Left lung (tissue), 10 donors: ENCODE data around the gene BBLN. TPM values are rescaled to one million over a fixed set of nuclear protein-coding genes. Genes with fewer than 3 reads are reported as not detected.

Experiments
- ATAC-seq: fragments of 200-7000 bp; cut with Tn5 transposase; one replicate; pipeline ENCODE4 v1.9.1; 2020; ENCODE audit warnings: moderate library complexity
- DNase-seq, 4 donors: peaks; one replicate each; pipeline ENCODE4 v3.0.0-alpha.2; 2013 to 2020
- H3K27ac ChIP-seq, 2 donors: fragments of 200-600 bp; sonication (generic) in 1 of 2; one replicate each; pipeline versions ENCODE4 v1.5.0 to v1.8.0; 2020 to 2021
- H3K27me3 ChIP-seq, 2 donors: fragments of 200-600 bp; sonication (generic) in 1 of 2; one replicate each; pipeline versions ENCODE4 v1.5.0 to v1.8.0; 2020 to 2021
- H3K36me3 ChIP-seq, 2 donors: fragments of 200-600 bp; sonication (generic) in 1 of 2; one replicate each; pipeline versions ENCODE4 v1.5.0 to v1.8.0; 2020 to 2021
- H3K4me1 ChIP-seq, 2 donors: fragments of 200-600 bp; one replicate each; pipeline ENCODE4 v1.8.0; 2021
- H3K4me3 ChIP-seq, 2 donors: fragments of 200-600 bp; sonication (generic) in 1 of 2; one replicate each; pipeline versions ENCODE4 v1.5.0 to v1.8.0; 2020 to 2021; ENCODE audit warnings: mild to moderate bottlenecking in 1 of 2
- H3K9me3 ChIP-seq, 2 donors: fragments of 200-600 bp; sonication (generic) in 1 of 2; one replicate each; pipeline versions ENCODE4 v1.5.0 to v1.8.0; 2020 to 2021
- CTCF ChIP-seq, 2 donors: fragments of 200-600 bp; sonication (generic) in 1 of 2; IDR thresholded peaks; one replicate each; pipeline versions ENCODE4 v1.5.0 to v1.8.0; 2021; ENCODE audit warnings: antibody characterized with exemption in 2 of 2
- intact Hi-C, 2 donors: fragments of 100-400 bp; cut with DNase I; formaldehyde crosslinking; loops; one replicate each; pipeline versions ENCODE4 v1.11.2 to v1.14.2; 2022
- polyA plus RNA-seq, 6 donors: library from polyadenylated mRNA; unstranded; fragments of 120-200 nt; gene quantifications; one replicate each; pipeline ENCODE4 v1.2.1, GENCODE V29; 2013; ENCODE audit not compliant: insufficient read length in 6 of 6
- total RNA-seq, 2 donors: library from RNA; stranded (reverse); fragmentation: NEBNext Ultra II Directional; extraction: Animal tissue kit (Norgen Biotek cat#: 25700); gene quantifications; one replicate each; pipeline ENCODE4 v1.2.1, GENCODE V29; 2021
- donor health status: DM: no; HTN: yes; CAD: no.
- donor health status: DM: no; HTN: no; CAD: no.

BBLN gene
- total and polyA plus RNA-seq, 8 donors: 27.1 to 66.0 (median 37.7) TPM

DNA sequence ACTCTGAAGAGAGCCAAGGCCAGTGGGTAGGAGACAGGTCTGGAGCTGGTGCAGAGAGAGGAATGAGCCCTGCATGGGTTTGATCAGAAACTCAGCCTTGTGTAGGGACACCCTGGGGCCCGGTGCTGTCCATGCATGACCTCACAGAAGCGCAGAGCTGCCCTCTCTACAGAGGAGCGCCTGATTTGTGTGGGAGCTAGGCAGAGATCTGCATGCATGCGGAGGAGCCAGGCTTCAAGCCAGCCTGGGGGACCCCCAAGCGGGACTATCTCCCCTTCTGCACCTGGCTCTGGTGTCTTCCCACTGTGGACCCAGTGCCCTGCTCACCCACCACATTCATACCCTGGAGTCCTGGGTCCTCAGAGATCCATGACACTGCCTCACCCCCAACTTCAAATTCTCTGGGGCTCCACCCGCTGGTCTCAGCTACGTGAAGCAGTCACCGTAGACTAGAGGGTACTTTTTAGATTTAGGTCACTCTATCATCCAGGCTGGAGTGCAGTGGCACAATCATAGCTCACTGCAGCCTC lies 13.4 kb upstream of the BBLN start:
- no peak overlapping the region for H3K27ac ChIP-seq
- DNase-seq: peak in 1 of 4 donors; percentile 29
- H3K4me1 ChIP-seq: peaks cover 0 to 51% of the 10 kb centered on the region in 2 donors
- intact Hi-C loops: no loop called here
- no peaks in the 10 kb centered on the region for H3K27me3 ChIP-seq
- ATAC-seq: no peak
- no peak for TF ChIP-seq CTCF (IDR thresholded peaks at IDR 0.05)
- no peaks in the 10 kb centered on the region for H3K36me3 ChIP-seq
- no peaks in the 10 kb centered on the region for H3K9me3 ChIP-seq
- H3K4me3 ChIP-seq: no peak overlapping the region

DNA sequence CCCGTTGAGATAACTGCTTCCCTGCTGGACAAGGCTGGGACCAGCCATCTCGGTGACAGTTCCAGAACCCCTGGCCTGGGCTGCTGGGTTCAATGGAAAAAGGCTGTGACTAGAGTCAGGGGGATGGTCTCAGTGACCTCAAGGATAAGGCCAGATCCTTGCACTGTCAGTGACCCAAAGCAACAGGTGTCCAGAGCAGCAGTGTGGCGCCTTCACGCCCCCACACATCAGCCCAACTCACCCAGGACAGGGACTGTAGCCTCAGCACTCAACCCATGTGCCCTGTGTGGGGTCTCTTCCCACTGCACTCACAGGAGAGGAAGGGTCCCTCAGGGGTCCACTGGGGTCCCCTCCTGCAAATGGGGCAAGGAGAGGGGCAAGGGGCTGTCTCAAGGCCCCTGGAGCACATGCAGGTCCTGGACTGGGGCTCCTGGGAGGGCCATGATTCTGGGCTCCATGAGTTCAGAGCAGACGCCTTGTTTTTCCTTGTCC lies 11.5 kb upstream of the BBLN start:
- Histone ChIP-seq H3K4me1 (peaks cover 0 to 51% of the 10 kb centered on the region in 2 donors), H3K27ac (peak overlapping the region; percentile 60 to 76), H3K9me3 (no peaks in the 10 kb centered on the region), H3K4me3 (no peak overlapping the region), H3K36me3 (no peaks in the 10 kb centered on the region), H3K27me3 (no peaks in the 10 kb centered on the region)
- intact Hi-C loops: no loop called here
- no peak for TF ChIP-seq CTCF (IDR thresholded peaks at IDR 0.05)
- peak in 1 of 4 donors; percentile 26 for DNase-seq
- ATAC-seq: no peak

DNA sequence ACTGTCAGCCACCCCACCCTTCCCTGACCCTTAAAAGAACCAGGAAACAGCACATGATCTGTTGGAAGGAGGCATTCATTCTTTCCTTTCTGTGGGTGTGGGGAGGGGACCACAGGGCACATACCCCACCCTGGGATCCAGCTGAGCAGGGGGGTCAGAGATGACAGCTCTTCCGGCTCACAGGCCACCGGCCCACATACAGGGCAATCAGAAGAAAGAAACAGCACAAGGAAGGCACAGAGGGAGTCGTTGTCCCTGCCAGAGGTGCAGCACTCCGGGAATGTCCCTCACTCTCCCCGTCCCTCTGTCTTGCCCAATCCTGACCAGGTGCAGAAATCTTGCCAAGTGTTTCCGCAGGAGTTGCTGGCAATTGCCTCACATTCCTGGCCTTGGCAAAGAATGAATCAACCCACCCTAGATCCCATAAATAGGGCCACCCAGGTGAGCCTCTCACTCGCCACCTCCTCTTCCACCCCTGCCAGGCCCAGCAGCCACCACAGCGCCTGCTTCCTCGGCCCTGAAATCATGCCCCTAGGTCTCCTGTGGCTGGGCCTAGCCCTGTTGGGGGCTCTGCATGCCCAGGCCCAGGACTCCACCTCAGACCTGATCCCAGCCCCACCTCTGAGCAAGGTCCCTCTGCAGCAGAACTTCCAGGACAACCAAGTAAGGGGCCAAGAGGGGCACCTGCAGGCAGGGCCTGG lies 10.9 kb upstream of the BBLN start, which contains the start of gene LCN2:
Gene LCN2, plus strand, starts transcription at position 453 of the 701 bp plus-strand sequence. Its CDS starts 73 bp downstream, at position 526.
- TF ChIP-seq CTCF (IDR thresholded peaks at IDR 0.05): no peak
- no peaks in the 10 kb centered on the region for H3K36me3 ChIP-seq
- peaks cover 0 to 45% of the 10 kb centered on the region in 2 donors for H3K4me1 ChIP-seq
- no peaks in the 10 kb centered on the region for H3K9me3 ChIP-seq
- no peaks in the 10 kb centered on the region for H3K27me3 ChIP-seq
- intact Hi-C loops: no loop called here
- no peak within 1 kb of the TSS for H3K4me3 ChIP-seq
- peak within 1 kb of the TSS; percentile 60 to 76 for H3K27ac ChIP-seq
- ATAC-seq (peak; percentile 81), DNase-seq (peak in 3 of 4 donors; percentile 54 to 77 (median 68))

DNA sequence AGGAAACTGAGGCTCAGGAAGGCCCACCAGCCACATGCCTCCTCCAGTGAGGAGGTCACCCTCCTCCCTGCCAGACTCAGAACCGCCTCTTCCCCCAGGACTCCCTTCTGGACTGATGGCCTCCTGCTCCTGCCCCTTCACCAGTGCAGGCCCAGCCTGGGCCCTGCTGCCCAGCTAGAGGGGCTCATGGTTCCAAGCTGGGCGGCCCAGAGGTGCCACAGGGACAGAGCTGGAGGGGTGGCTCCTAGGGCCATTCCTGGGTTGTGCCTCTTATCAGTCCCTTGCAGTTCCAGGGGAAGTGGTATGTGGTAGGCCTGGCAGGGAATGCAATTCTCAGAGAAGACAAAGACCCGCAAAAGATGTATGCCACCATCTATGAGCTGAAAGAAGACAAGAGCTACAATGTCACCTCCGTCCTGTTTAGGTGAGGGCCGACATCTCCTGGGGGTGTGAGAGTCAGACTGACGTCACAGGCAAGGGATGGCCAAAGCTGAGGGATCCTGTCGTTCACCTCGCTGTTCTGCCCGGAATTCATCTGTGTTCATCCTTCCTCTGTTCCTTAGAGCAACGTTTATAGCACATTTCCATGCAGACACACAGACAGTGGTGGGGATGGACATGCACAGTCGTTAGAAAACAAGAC lies 10.0 kb upstream of the BBLN start:
- intact Hi-C loops: no loop called here
- no peaks in the 10 kb centered on the region for H3K27me3 ChIP-seq
- H3K27ac ChIP-seq: peak overlapping the region in 1 of 2 donors; percentile 76
- ATAC-seq: no peak
- no peaks in the 10 kb centered on the region for H3K9me3 ChIP-seq
- no peak for TF ChIP-seq CTCF (IDR thresholded peaks at IDR 0.05)
- no peak overlapping the region for H3K4me3 ChIP-seq
- DNase-seq: peak in 1 of 4 donors; percentile 48
- peaks cover 0 to 41% of the 10 kb centered on the region in 2 donors for H3K4me1 ChIP-seq
- no peaks in the 10 kb centered on the region for H3K36me3 ChIP-seq
